Right renal cortex interstitium (tissue), 3 donors: ENCODE measurements around the gene TPPP3. TPM values are rescaled to one million over a fixed set of nuclear protein-coding genes. Genes with fewer than 3 reads are reported as not detected.
"Not testable (repeated sequence)": the region's sequence is repeated elsewhere in the genome, so short reads cannot be mapped to it uniquely, and the experiment has no call there.

ENCODE experiments used
- DNase-seq, 3 donors: peaks; one replicate each; pipeline ENCODE4 v3.0.0-alpha.2; 2013; ENCODE audit warnings: low read depth in 3 of 3, low spot score in 2 of 3
- polyA plus RNA-seq, 3 donors: library from polyadenylated mRNA; unstranded; fragments of 120-200 nt; gene quantifications; one replicate each; pipeline ENCODE4 v1.2.1, GENCODE V29; 2013; ENCODE audit not compliant: insufficient read length in 3 of 3

Gene TPPP3
- polyA plus RNA-seq, 3 donors = 54.6 to 62.9 (median 58.7) TPM

- peak; percentile 58 to 68 (median 60) for DNase-seq
These were observed 36.9 kb downstream of the TPPP3 start for GRCh38 chr16:67356396-67356795.

DNA sequence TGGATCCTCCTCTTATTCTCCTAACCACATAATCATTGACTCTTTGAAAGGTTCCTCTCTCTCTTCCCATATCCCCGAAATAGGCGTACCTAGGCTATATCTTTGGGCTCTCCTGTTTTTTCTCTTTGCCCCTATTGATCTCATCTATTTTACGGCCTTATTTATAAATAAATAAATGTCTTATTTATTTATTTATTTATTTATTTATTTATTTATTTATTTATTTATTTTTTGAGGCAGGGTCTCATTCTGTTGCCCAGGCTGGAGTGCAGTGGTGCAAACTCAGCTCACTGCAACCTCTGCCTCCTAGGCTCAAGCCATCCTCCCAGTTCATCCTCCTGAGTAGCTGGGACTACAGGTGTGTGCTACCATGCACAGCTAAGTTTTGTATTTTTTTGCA, 40.8 kb downstream of the TPPP3 start:
- not testable (repeated sequence) for DNase-seq

DNA sequence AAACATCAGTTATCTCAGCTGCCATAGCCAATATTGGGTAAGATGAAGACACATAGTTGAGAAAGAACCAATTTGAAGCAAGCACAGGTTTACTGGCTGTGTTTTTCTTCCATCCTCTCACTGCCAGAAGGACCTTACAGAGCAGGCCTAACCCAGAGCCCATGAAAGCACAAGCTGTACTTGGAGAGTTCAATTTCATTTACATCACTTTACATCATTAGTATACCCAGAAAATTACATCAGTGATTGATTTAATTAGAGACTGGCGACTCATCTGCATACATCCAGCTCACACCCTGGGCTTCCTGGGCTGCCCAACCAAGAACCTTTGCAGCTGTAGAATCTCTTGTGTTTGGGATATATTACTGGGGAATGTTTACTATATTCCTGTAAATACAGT, 43.0 kb downstream of the TPPP3 start:
- DNase-seq = no peak

DNA sequence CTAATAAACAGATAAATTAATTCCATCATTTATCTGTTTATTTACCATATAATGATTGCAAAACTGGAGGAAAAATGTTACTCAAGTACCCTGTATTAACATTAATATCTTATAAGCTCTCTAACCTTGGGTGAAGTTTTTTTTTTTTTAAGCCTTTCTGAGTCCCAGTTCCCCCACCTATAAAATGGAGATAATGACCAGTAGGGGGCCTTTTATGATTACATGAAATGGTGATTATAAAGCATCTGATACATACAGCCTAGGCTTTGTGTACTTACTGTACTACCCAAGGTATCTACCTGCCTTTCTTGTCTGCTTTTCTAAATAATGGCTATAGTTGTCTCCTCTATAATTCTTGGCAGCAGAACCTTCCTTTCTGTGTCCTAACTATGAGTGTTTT, 44.1 kb downstream of the TPPP3 start:
- DNase-seq = no peak

DNA sequence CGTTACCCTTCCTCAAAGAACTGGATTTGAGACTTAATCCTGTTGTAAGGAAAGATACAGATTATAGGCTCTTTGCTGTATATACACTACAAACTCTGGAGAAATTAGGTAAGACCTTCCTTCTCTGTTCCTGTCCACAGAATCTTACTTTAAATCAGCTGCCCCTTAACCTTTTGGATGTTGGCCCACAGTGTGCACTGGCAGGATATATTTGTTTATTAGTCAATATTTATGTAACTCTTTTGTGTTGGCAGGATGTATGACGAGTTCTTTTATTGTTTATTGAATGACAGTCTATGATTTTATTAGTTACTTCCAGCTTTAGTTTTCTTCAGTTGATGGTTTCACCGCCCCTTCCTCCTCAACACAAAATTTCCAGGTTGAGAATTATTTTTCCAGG, 47.0 kb downstream of the TPPP3 start:
- DNase-seq = no peak

DNA sequence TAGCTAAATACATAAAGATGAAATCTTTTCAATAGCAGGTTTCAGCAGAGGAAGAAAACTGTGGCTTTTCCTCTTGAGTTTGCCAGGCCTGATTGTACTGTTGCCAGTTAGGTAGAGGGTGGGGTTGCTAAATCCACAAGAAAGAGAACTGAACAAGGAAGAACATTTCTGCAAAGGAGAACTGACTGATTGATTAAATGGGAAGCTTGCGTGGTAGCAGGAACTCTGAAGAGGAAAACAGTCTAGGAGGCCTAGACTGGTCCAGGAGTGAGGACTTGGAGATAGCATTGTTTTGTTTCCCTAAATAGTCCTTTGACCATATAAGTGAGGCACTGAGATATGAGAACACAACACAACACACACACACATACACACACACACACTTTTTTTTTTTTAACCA, 47.9 kb downstream of the TPPP3 start:
- no peak for DNase-seq

DNA sequence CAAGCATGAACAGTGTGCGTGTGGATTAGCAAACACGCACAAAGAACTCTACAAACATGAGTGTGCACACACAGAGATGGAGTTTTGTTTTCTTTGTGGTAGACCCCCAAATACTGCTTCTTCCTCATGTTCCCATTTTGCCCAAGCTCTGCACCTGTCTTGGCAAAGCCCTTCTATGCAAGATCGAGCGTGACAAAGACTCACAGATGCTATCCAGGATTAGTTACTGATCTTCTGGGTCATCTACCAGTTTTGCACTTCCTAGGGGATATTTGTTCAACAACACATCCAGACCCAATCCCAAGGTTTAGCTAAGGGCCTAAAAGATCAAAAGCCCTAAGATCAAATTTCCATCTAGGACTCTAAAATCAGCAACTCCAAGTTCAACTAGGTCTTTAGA, 50.7 kb downstream of the TPPP3 start:
- DNase-seq = no peak

DNA sequence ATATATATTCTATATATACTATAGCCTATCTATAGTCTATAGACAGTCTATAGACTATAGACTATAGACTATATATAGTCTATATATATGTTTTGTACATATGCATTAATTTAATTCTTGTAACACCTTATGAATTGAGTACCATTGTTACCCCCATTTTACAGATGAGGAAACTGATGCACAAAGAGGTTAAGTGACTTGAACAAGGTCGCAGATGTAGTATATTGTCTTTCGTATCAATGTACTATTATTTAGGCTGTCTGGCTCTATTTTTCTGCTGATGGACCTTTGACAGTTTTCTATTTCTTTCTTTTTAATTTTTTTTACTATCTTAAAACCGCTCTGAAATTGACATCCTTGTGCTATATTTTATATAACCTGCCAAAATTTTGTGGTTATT, 52.0 kb downstream of the TPPP3 start:
- no peak for DNase-seq

Other genes with a start within 250 kb of the TPPP3 start
- 1 to 10 TPM; 9.0 to 9.8 (median 9.1) TPM for gene B3GNT9, start 242.5 kb downstream of the TPPP3 start, polyA plus RNA-seq
- 1 to 10 TPM; 3.5 to 4.3 (median 3.8) TPM for gene TRADD, start 233.6 kb downstream of the TPPP3 start, polyA plus RNA-seq
- under 1 TPM; 0.96 to 1.00 (median 0.96) TPM for gene FBXL8, start 233.5 kb downstream of the TPPP3 start, polyA plus RNA-seq
- gene HSF4, start 228.8 kb downstream of the TPPP3 start, polyA plus RNA-seq = 1 to 10 TPM; 1.1 to 1.3 (median 1.2) TPM
- 1 to 10 TPM; 3.9 to 4.3 (median 4.2) TPM for gene NOL3, start 223.0 kb downstream of the TPPP3 start, polyA plus RNA-seq
- 10 to 100 TPM; 22.7 to 28.4 (median 27.3) TPM for gene MATCAP1, start 209.5 kb downstream of the TPPP3 start, polyA plus RNA-seq
- gene EXOC3L1, start 203.4 kb downstream of the TPPP3 start, polyA plus RNA-seq = 1 to 10 TPM; 4.2 to 5.6 (median 4.3) TPM
- 10 to 100 TPM; 51.1 to 55.7 (median 53.0) TPM for gene E2F4, start 201.3 kb downstream of the TPPP3 start, polyA plus RNA-seq
- 1 to 10 TPM; 4.3 to 5.5 (median 4.9) TPM for gene ELMO3, start 194.4 kb downstream of the TPPP3 start, polyA plus RNA-seq
- gene TMEM208, start 166.4 kb downstream of the TPPP3 start, polyA plus RNA-seq = 10 to 100 TPM; 38.1 to 43.2 (median 43.0) TPM
- gene FHOD1, start 146.0 kb downstream of the TPPP3 start, polyA plus RNA-seq = 10 to 100 TPM; 32.9 to 38.9 (median 33.0) TPM
- 1 to 10 TPM; 2.4 to 3.6 (median 2.9) TPM for gene SLC9A5, start 144.5 kb downstream of the TPPP3 start, polyA plus RNA-seq
- gene PLEKHG4, start 114.0 kb downstream of the TPPP3 start, polyA plus RNA-seq = 10 to 100 TPM; 13.4 to 14.3 (median 13.8) TPM
- gene KCTD19, start 66.8 kb downstream of the TPPP3 start, polyA plus RNA-seq = 1 to 10 TPM in 2 of 3 donors, under 1 TPM in 1; 0.44 to 1.2 (median 1.0) TPM
- 1 to 10 TPM; 3.2 to 4.6 (median 3.7) TPM for gene LRRC36, start 66.7 kb downstream of the TPPP3 start, polyA plus RNA-seq
- 1 to 10 TPM; 9.1 to 9.9 (median 9.7) TPM for gene ZDHHC1, start 23.0 kb upstream of the TPPP3 start, polyA plus RNA-seq
- 10 to 100 TPM; 44.4 to 54.9 (median 45.6) TPM for gene HSD11B2, start 37.6 kb upstream of the TPPP3 start, polyA plus RNA-seq
- 10 to 100 TPM; 82.9 to 99.8 (median 85.5) TPM for gene ATP6V0D1, start 87.7 kb upstream of the TPPP3 start, polyA plus RNA-seq
- under 1 TPM in 1 of 3 donors, not detected in 2; 0.17 TPM for gene AGRP, start 90.0 kb upstream of the TPPP3 start, polyA plus RNA-seq
- 100 to 1,000 TPM in 2 of 3 donors, 10 to 100 TPM in 1; 93.8 to 115 (median 100) TPM for gene RIPOR1, start 135.3 kb upstream of the TPPP3 start, polyA plus RNA-seq
- gene CTCF, start 169.0 kb upstream of the TPPP3 start, polyA plus RNA-seq = 10 to 100 TPM; 81.5 to 87.2 (median 85.5) TPM